Measurements from ENCODE around the gene DCST2. TPM values are rescaled to one million over a fixed set of nuclear protein-coding genes. Genes with fewer than 3 reads are reported as not detected.

DCST2 gene
- total and polyA plus RNA-seq, 4 donors = 0.31 to 1.7 (median 1.2) TPM

DNA sequence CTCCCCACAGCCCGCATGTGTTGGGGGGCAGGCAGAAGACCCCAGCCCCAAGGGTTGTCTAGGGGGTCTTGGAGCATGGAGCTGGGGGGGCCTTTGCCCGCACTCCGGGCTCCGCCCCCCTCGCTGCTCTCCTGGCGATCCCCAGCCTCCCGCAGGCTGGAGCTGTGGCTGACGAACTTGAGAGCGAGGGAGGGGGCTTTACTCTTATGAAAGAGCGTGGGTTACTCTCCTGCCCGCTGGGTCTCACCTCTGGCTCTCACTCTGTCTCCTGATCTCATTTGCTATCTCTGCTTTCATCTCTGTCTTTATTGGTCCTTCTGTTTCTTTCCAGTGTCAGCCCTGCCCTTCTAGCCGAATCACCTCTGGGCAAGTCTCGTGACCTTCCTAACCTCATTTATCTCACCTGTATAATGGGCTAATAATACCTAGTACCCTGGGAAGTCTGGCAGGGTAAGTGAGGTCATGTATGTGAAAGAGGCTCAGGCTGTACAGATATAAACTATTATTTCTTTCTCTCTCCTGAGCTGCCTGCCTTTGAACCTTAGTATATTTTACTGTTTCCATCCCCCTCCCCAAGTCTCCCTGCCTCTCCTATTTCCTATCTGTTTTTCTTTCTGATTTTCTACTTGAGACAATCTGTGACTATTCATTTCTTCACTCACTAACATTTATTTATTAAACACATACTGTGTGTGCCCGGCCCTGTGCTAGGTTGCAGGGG, 30.7 kb upstream of the DCST2 start:
- TF ChIP-seq, protein P1, sequence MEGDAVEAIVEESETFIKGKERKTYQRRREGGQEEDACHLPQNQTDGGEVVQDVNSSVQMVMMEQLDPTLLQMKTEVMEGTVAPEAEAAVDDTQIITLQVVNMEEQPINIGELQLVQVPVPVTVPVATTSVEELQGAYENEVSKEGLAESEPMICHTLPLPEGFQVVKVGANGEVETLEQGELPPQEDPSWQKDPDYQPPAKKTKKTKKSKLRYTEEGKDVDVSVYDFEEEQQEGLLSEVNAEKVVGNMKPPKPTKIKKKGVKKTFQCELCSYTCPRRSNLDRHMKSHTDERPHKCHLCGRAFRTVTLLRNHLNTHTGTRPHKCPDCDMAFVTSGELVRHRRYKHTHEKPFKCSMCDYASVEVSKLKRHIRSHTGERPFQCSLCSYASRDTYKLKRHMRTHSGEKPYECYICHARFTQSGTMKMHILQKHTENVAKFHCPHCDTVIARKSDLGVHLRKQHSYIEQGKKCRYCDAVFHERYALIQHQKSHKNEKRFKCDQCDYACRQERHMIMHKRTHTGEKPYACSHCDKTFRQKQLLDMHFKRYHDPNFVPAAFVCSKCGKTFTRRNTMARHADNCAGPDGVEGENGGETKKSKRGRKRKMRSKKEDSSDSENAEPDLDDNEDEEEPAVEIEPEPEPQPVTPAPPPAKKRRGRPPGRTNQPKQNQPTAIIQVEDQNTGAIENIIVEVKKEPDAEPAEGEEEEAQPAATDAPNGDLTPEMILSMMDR (IDR thresholded peaks at IDR 0.05; ENCODE audit: control extremely low read depth, extremely low read depth) = no peak
- H3K9me3 ChIP-seq (ENCODE audit: control insufficient read depth in 4 of 4, insufficient read depth in 3 of 4, low read length in 3 of 4) = no peaks in the 10 kb centered on the region
- 10 to 15% methylated on average over 9 to 14 of the region's 14 CpGs for WGBS, 2 donors
- ATAC-seq (ENCODE audit: insufficient read depth, low FRiP score) = no peak
- peaks cover 0 to 16% (median 10%) of the 10 kb centered on the region in 4 donors for H3K36me3 ChIP-seq (ENCODE audit: control insufficient read depth in 4 of 4, insufficient read depth in 4 of 4, low read length in 4 of 4)
- H3K27ac ChIP-seq (ENCODE audit: low read depth in 1 of 2, low read length in 1 of 2) = no peak overlapping the region
- DNase-seq = peak; percentile 69 to 75 (median 73)
- peak overlapping the region; percentile 46 to 90 for H3K9ac ChIP-seq (ENCODE audit: insufficient read depth in 1 of 2, low read length in 2 of 2)
- peak overlapping the region; percentile 12 for H3K4me3 ChIP-seq
- peaks cover 0 to 31% (median 10%) of the 10 kb centered on the region in 5 donors for H3K4me1 ChIP-seq (ENCODE audit: control insufficient read depth in 5 of 5, insufficient read depth in 5 of 5, low read length in 5 of 5)
- peaks cover 0 to 4% (median 0%) of the 10 kb centered on the region in 3 donors for H3K27me3 ChIP-seq (ENCODE audit: control insufficient read depth in 3 of 3, insufficient read depth in 3 of 3, low read length in 2 of 3)

DNA sequence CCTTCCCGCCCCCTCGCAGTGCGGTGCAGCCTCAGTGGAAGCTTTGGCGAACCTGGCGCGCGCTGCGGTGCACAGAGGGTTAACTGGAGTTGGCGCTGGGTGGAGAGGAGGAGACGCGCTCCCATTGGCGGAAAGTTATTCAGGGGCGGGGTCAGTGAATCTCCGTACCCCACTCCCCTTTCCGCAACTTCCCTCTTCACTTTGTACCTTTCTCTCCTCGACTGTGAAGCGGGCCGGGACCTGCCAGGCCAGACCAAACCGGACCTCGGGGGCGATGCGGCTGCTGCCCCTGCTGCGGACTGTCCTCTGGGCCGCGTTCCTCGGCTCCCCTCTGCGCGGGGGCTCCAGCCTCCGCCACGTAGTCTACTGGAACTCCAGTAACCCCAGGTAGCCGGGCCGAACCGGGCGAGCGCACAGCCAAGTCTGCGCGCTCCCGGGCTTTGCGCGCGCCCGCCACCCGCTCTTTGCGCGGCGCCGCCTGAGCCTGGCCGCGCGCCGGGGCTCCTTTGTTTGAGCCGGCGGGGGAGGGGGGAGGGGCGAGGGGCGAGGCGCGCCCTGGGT, 30.0 kb upstream of the DCST2 start, which contains the start of gene EFNA4:
EFNA4 (plus strand) TSS at position 191 of the 561 bp plus-strand sequence; CDS start at position 275, 84 bp downstream.
- ATAC-seq (ENCODE audit: insufficient read depth, low FRiP score) = peak; percentile 96
- 0% methylated on average over 46 to 57 of the region's 57 CpGs for WGBS, 2 donors
- Histone ChIP-seq H3K4me1 (ENCODE audit: control insufficient read depth in 5 of 5, insufficient read depth in 5 of 5, low read length in 5 of 5) (peaks cover 0 to 31% (median 10%) of the 10 kb centered on the region in 5 donors), H3K27me3 (ENCODE audit: control insufficient read depth in 3 of 3, insufficient read depth in 3 of 3, low read length in 2 of 3) (peaks cover 0 to 4% (median 0%) of the 10 kb centered on the region in 3 donors), H3K27ac (ENCODE audit: low read depth in 1 of 2, low read length in 1 of 2) (peak within 1 kb of the TSS; percentile 81 to 89), H3K9ac (ENCODE audit: insufficient read depth in 1 of 2, low read length in 2 of 2) (peak within 1 kb of the TSS; percentile 46 to 90), H3K36me3 (ENCODE audit: control insufficient read depth in 4 of 4, insufficient read depth in 4 of 4, low read length in 4 of 4) (peaks cover 0 to 15% (median 6%) of the 10 kb centered on the region in 4 donors), H3K9me3 (ENCODE audit: control insufficient read depth in 4 of 4, insufficient read depth in 3 of 4, low read length in 3 of 4) (no peaks in the 10 kb centered on the region), H3K4me3 (peak within 1 kb of the TSS; percentile 67)
- TF ChIP-seq, protein P1 (IDR thresholded peaks at IDR 0.05; ENCODE audit: control extremely low read depth, extremely low read depth) = no peak
- DNase-seq = peak; percentile 91 to 95 (median 93)

DNA sequence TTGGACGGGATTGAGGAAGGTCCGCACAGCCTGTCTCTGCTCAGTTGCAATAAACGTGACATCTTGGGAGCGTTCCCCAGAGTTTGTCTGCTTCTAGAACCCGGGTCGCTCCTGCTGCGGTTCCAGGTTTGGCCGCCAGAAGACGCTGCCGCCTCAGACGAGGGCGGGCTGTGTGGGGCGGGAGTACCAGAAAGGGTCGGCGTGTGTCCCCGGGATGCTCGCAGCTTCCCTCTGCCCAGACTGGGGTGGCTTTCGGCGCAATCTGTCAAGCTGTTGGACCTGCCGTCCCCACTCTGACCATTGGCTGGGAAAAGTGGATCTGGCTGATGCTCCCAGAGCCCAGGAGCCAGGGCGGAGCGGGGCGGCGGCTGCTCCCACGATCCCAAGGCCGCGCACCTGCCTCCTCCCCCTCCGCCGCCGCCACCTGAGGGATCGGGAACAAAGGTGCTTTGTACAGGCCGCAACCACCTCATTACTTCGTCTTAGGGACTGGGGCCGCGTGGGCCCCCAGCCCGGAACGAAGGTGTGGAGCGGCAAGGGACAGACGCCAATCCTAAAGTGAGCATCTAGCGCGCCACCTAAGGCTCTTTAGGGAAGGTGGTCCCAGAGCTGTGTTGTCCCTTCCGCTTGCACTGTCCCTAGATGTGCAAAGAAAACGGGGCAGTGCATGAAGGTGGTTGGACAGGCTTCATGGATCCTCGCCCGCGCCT, 29.3 kb upstream of the DCST2 start:
- ATAC-seq (ENCODE audit: insufficient read depth, low FRiP score) (no peak), DNase-seq (peak; percentile 58 to 78 (median 58))
- Histone ChIP-seq H3K27me3 (ENCODE audit: control insufficient read depth in 3 of 3, insufficient read depth in 3 of 3, low read length in 2 of 3) (peaks cover 0 to 4% (median 0%) of the 10 kb centered on the region in 3 donors), H3K9me3 (ENCODE audit: control insufficient read depth in 4 of 4, insufficient read depth in 3 of 4, low read length in 3 of 4) (peaks cover 0 to under 1% (median 0%) of the 10 kb centered on the region in 4 donors), H3K27ac (ENCODE audit: low read depth in 1 of 2, low read length in 1 of 2) (no peak overlapping the region), H3K9ac (ENCODE audit: insufficient read depth in 1 of 2, low read length in 2 of 2) (no peak overlapping the region), H3K4me1 (ENCODE audit: control insufficient read depth in 5 of 5, insufficient read depth in 5 of 5, low read length in 5 of 5) (peaks cover 0 to 31% (median 10%) of the 10 kb centered on the region in 5 donors), H3K36me3 (ENCODE audit: control insufficient read depth in 4 of 4, insufficient read depth in 4 of 4, low read length in 4 of 4) (peaks cover 0 to 23% (median 3%) of the 10 kb centered on the region in 4 donors), H3K4me3 (no peak overlapping the region)
- 13 to 22% methylated on average over 46 of the region's 46 CpGs for WGBS, 2 donors
- TF ChIP-seq, protein P1 (IDR thresholded peaks at IDR 0.05; ENCODE audit: control extremely low read depth, extremely low read depth) = peak; percentile 43
